GM19324 (cell line): Measurements from ENCODE around the gene TMEM267.
"Not testable (repeated sequence)": the region's sequence is repeated elsewhere in the genome, so short reads cannot be mapped to it uniquely, and the experiment has no call there.

ENCODE experiments used
- ATAC-seq: cut with Tn5 transposase; IDR thresholded peaks from one replicate; pipeline ENCODE4 v1.9.1; 2021; ENCODE audit warnings: mild to moderate bottlenecking, moderate library complexity; ENCODE audit not compliant: unreplicated experiment, low FRiP score

The TMEM267 gene, protein sequence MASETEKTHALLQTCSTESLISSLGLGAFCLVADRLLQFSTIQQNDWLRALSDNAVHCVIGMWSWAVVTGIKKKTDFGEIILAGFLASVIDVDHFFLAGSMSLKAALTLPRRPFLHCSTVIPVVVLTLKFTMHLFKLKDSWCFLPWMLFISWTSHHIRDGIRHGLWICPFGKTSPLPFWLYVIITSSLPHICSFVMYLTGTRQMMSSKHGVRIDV

GRCh38 chr5:43483298-43484105 is at the start of gene TMEM267:
Gene TMEM267 (minus strand): TSS chr5:43483865. CDS start chr5:43453969, 29,896 bp downstream.
- peak; percentile 96 for ATAC-seq

- ATAC-seq: no peak
Measured at GRCh38 chr5:43530648-43531047, 47.0 kb upstream of the TMEM267 start.

DNA sequence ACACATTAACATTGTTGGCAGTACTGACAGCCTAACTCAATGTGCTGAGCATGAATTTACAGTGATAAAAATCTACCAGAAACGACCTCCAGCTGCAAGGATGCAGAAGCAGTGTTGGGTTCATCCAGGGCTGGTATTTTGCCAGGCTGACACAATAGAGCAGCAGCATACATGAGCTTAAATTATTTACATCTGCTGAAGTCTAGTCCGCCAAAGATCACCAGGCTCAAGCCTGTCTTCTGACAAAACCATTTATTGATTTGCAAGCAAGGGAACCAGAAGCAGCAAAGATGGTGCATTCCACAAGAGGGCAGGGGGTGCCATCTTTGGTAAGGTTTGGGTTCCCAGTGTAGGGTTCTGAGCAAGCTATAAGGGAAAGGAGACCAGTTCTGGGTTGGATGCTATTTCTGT is 40.0 kb upstream of the TMEM267 start:
- ATAC-seq: no peak

DNA sequence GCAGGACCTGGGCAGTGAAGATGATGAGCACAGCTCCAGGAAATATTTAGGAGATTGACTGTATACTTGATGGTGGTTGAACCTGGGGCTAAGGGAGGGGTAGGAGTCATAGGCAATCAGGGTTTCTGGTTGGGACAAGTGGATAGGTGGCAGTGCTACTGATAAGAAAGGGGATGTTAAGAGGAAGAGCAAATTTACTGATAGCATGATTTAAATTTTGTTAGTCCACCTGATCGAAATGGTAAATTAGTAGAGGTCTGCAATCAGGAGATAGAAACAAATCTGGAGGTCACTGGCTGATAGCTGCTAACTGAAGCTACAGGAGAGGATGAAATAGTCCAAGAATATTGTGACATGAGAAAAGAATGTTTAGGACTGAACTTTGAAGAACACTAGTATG is 37.0 kb upstream of the TMEM267 start:
- no peak for ATAC-seq

DNA sequence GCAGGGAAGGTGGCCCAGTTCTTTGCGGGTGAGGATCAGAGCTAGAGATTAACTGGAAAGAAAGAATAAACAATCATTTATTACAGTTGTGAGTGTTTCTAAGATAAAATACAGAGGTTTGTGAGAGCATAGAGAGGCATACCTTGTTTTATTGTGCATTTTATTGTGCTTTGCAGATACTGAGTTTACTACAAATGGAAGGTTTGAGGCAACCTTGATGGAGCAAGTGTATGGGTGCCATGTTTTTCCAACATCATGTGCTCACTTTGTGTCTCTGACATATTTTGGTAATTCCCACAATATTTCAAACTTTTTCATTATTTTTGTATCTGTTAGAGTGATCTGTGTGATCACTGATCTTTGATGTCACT is 32.0 kb upstream of the TMEM267 start:
- no peak for ATAC-seq

- peak; percentile 99 for ATAC-seq
Measured at GRCh38 chr5:43514816-43515677, 31.4 kb upstream of the TMEM267 start, which contains the start of gene C5orf34. Gene C5orf34 (minus strand): TSS chr5:43515148. CDS start chr5:43509339, 5,809 bp downstream.

GRCh38 chr5:43514471-43514815 is 30.8 kb upstream of the TMEM267 start:
- peak; percentile 22 for ATAC-seq

DNA sequence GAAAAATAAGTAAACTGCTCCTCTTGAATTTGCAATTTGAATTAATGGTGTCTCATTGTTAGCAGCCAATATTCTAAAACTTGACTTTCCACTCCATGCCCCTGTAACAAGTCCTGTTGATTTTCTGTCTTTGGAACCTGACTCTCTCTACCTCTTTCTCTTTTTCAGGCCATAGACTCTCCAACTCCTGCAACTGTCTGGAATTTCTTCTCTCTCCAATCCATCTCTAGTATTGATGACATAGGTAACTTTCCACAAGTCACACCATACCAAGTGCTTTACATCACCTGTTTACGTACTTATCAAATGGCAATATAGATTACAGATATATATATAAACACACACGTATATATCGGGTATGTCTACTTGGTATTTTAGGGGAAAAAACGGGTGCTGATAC is 30.4 kb upstream of the TMEM267 start:
- ATAC-seq: no peak

GRCh38 chr5:43511062-43511461 is 27.4 kb upstream of the TMEM267 start:
- not testable (repeated sequence) for ATAC-seq

DNA sequence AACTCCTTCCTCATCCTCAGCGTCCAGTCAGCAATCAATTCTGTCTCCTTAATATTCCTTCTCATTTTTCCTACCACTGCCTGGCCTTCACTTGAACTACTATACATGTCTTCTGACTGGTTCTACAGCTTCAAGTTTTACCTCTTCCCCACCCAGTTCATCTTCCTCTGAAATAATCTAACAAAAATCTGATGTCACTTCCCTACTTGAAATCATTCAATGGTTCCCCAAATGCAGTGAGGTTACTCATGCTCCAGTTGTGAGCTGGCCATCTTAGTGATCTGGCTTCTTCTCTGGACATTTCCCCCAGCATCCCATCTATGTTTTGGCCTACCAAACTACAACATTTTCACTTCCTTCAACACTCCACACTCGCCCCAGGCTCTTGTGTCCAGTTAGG is 14.9 kb upstream of the TMEM267 start:
- no peak for ATAC-seq

GRCh38 chr5:43497311-43498104 is 13.8 kb upstream of the TMEM267 start:
- ATAC-seq: peak; percentile 50

DNA sequence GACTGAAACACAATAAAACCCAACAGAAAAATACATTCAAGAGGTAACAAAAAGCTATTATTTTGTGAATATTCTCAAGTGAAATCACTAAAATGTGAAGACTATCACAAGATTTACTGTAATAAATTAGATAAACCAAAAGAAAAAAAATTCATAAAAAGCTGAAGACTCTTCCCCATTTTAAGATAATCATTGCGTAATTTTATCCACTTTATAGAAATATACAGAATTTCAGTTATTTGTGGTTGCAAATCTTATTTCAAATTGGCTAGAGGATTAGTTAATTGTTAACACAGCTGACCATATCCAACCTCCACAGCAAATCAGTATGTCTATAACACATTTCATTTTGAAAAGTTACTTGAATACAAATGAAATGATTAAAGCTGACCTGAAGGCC is 7.7 kb upstream of the TMEM267 start:
- ATAC-seq: no peak

DNA sequence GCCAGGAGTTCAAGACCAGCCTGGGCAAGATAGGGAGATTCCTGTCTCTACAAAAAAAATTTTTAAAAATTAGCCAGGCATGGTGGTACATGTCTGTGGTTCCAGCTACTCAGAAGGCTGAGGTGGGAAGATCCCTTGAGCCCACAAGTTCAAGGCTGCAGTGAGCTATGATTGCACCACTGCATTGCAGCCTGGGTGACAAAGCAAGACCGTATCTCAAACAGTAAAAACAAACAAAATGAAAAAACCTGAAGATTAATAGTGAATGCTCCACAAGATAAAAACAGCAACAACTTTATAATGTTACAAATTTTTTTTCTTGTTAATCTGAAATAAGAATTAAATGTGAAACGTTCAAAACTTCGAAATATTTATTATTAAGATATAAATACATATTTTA is 2.7 kb upstream of the TMEM267 start:
- no peak for ATAC-seq

DNA sequence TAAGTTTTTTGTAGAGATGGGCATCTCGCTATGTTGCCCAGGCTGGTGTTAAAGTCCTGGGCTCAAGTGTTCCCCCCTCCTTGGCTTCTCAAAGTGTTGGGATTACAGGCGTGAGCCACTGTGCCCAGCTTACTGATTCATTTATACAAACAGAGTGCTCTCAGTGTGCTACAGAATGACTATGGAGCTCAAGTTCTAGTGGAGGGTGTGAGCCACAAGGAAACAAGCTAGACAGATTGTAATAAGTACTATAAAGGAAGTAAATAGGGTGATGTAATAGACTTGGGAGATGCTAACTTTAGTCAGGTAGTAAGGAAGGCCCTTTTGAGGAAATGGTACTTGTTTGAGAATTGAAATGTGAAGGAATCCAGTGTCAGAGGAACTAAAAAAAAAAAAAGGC is 1.7 kb upstream of the TMEM267 start:
- no peak for ATAC-seq

- peak; percentile 75 for ATAC-seq
Measured at GRCh38 chr5:43484106-43484849, 613 bp upstream of the TMEM267 start.

GRCh38 chr5:43482490-43483297 is 971 bp downstream of the TMEM267 start:
- no peak for ATAC-seq

DNA sequence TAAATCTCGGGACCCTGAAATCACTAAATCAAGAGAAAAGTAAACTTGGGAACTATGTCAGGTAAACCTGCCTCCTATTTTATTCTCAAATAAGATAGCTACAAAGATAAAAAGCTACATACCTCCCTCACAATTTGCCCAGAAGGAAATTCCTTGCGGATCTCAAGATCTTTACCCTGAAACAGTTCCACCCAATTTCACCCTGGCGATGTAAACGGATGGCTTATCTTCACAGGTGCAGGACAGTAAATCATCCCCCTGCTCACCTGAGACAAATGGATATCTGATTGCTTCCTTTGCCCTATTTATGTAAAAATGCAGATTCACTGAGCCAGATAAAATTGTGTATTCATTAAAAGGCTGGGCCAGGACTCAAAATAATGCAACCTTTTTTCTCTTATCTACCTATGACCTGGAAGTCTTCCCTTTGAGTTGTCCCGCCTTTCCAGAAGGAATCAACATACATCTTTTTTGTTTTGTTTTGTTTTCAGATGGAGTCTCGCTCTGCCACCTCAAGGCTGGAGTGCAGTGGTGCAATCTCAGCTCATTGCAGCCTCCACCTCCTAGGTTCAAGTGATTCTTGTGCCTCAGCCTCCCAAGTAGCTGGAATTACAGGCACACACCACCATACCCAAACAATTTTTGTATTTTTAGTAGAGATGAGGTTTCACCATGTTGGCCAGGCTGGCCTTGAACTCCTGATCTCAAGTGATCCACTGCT is 13.8 kb downstream of the TMEM267 start:
- no peak for ATAC-seq

- ATAC-seq: no peak
Measured at GRCh38 chr5:43467100-43467499, 16.6 kb downstream of the TMEM267 start.
